HG02938 (cell line): ENCODE measurements around the gene ANKRD34C.
A peak's percentile ranks its signal among the peaks of the same experiment; 100 is the strongest.

Source experiments
- ATAC-seq: cut with Tn5 transposase; IDR thresholded peaks from one replicate; pipeline ENCODE4 v1.9.1; 2021; ENCODE audit warnings: mild to moderate bottlenecking, moderate library complexity; ENCODE audit not compliant: unreplicated experiment

The ANKRD34C gene

DNA sequence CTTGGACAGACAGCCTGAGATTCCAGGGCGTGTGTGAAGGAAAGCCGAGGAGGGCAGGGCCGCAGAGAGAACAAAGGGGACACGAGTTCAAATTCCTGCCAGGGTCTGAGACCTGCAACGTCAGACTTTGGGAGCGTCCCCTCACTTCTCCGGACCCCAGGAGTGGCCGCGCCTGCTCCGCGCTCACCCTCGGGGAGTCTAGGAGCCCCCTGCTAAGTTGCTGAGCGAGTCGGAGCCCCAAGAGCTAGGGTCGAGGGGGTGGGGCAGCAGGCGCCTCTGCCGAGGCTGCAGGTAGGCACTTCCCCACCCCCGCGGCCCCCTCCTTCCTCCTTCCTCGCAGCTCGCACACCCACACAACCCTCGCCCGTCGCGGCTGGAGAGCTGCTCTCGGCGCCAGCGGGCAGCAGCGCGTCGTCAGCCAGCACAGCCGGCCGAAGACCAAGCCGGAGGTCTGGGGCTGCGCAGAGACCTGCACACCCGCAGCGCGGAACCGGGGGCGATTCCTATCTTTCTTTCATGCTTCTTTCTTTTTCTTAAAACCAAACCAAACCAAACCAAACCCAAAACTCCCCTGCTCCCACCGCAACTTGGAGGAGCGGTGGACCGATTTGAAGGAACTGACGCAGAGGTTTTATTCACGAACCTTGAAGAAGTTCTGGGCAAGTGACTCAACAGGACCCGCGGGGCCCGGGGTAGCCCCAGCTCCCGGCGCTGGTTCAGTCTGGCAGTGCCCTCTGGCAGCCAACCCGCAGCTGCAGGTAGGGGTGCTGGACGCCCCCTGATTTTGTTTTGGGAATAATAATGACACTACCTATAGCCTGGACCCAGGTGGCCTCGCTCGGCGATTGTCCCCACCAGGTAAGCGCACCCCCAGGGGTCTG is at the start of gene ANKRD34C:
ANKRD34C (plus strand) TSS at position 352 of the 881 bp plus-strand sequence. CDS start 10,563 bp downstream, outside the sequence.
- no peak for ATAC-seq

DNA sequence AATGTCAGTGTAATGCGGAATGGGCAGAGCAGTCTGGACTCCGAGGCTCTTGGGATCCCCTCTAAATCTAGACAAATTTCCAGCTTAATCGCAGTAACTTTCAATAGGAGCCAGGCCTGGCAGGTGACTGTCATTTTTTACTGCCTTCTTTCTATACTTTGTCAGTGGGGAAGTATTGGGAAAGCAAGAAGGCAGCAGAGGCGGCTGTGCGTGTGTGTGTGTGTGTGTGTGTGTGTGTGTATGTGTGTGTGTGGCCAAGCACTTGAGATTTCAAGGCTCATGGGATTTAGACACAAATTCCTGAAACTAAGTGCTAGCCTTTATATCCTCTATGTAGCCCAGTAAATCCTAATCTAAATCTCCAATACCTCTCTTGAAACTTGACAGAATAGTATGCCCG is 49.3 kb upstream of the ANKRD34C start:
- ATAC-seq, result no peak

DNA sequence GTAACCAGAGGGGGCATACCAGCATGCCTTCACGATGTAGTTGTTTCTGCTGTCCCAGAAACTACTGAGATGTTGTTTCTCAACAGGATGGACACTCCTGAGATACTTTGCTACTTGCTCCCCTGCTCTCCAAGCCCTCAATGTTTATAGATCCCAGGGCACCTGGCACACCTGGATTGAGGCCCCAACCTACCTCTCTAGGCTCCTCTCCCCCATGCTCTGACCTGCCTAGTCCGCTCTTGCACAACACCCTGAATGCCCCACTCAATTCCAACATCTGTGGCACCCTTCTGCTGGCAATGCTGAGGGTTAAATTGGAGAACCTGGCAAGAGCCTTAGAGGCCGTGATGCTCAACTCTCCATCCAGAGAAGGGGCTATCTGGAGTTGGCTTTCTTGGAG is 42.5 kb upstream of the ANKRD34C start:
- ATAC-seq, result no peak

DNA sequence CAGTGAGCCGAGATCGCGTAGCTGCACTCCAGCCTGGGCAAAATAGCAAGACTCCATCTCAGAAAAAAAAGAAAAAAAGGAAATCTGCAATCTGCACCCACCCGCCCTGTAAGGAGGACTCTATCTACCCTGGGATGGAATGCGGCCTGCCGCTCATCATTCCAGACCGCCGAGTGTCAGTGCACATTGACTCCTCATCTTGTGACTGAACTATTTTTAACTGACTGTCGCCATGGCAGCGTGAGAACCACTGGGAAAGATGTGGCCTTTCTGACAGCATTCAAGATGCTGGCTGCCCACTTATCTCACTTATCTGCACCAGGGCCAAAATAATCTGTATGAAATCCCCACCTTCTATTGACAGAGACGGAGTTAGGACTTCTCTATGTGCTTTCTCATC is 38.8 kb upstream of the ANKRD34C start:
- ATAC-seq, result no peak

DNA sequence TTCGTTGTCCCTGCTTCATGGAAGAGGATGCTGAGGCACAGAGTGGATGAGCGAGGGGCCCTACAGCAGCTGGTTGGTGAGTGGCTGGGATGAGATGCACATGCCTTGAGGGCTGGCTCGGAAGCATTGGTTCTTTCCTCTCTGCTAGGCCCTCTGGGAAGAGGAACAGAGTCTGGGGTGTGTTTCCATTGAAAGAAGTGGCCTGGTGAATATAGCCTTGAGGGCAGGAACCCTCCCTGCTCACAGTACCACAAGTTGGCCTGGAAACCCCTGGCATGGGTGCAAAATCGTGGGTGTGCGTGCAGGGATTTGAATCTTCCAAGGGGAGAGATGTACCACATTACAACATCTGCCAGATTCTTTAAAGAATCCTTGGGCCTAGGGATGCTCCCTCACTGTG is 37.6 kb upstream of the ANKRD34C start:
- no peak for ATAC-seq

DNA sequence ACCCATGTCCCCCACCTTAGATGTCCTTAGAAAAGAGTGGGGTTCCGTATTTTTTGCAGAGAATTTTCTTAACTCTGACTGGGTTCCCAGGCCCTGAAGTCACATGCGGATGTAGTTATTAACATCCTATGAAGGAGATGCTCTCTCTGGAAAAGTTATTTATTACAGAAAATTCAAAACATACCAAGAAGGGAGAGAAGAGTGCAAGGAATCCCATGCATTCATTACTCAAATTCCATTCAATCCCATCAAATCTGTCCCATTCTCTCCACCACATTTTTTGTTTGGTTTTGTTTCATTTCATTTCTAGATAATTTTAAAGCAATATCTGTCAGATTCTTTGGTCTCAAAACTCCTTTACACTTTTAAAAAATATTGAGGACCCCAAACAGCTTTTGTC is 34.3 kb upstream of the ANKRD34C start:
- ATAC-seq, result no peak

DNA sequence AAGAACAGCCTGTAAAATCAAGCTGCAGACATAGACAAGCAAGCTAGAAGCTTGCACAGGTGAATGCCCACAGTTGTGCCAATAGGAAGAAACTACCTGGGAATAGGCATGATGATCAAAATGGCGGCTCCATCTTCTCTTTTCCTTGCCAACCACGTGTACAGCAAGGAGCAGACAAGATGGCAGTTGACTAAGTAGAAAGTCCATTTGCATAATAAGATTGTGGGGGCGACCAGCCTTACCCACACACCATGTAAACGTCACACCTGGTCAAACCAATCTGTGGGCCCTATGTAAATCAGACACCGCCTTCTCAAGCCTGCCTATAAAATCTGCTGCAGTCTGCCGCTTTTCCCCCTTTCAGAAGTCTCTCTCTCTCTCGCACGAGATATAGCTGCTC is 25.1 kb upstream of the ANKRD34C start:
- ATAC-seq, result no peak

DNA sequence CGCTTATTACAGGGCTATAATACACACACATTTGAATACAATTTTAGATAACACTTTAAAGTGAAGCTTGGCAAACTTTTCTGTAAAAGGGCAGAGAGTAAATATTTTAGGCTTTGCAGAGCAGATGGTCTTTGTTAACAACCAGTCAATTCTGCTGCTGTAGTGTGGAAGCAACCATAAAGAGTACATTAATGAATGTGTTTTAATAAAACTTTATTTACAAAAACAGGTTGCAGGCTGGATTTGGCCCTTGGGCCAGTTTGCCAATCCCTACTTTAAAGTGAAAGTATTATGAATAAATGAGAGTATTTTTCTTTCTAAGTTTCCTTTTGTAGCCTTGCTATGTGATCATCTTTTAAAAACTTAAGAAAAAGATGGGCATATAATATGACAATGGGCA is 20.7 kb upstream of the ANKRD34C start:
- ATAC-seq, result no peak

DNA sequence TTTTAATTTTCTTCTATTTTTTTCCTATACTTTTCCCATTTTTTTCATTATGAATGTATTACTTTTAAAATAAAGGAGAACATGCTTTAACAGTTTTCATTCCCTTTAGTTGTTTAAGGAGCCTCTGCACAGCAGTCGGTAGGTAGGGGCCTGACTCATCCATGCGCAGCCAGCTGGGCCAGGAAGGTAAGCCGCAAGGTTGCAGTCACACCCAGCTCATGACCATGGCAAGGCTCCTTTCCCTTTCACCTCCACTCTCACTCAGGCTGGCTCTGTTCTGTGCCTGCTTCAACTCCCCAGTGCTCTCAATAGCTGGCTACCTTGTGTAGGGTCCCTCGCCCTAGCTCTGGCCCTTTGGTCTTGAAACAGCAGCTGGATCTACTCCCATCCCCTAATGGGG is 17.4 kb upstream of the ANKRD34C start:
- no peak for ATAC-seq

DNA sequence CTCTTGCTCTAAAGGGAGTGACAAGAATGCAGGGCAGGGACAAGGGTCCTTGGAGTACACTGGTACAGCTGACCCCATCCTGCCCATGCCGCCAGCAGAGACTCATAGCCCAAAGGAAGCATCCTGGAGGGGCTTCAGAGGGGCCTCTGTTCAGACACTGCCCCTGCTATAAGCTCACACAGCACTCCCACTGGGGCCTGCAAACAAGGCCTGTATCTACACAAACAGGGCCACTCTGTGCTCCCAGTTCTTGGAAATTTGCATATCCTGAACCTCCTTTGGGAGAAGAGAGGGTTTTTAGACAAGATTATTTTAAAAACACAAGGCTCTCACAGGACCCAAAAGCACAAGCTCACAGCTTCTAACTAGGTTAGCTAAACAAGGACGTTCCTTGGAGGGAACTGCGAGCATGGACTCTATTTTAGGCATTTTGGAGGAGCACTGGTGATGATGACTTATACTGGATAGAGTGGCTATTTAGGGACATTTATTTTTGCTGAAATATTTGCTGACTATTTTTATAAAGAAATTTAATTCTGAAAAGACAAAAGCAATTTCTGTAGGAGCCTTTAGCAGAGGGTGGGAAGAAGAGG is 16.4 kb upstream of the ANKRD34C start:
- no peak for ATAC-seq

DNA sequence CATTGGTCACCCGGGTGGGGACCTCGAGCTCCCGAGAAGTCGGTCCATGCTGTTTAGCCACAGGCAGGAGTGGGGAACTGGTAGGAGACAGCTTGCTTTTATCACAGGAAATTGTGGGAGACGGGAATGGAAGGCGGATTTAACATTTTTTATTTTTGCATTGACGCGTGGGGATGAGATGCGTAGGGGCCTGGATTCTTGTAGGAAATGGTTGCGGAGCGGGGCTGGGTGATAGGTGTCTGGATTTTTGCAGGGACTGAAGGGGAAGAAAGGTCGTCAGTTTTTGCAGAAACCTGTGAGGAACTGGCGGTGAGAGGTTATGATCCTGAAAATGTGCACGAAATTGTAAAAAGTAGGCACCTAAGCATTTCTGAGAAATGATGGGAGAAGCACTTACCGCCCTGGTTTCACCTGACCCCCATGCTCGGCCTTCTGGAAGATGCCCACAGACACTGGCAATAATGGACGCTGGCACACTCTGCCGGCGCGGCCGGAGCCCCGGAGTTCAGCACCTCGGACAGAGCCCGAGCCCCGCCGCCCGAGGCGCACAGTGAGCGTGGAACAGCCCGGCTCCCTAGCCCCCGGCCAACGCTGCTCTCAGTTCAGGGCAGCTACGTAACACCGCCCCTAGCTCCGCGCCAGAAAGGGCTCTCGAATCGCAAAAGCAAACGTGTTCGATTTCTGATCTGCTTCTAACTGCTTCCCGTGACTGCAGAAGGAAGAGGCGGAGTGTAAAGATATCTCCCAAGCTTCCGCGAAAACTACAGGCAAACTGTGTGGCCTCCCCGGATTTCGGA is 928 bp downstream of the ANKRD34C start:
- no peak for ATAC-seq

DNA sequence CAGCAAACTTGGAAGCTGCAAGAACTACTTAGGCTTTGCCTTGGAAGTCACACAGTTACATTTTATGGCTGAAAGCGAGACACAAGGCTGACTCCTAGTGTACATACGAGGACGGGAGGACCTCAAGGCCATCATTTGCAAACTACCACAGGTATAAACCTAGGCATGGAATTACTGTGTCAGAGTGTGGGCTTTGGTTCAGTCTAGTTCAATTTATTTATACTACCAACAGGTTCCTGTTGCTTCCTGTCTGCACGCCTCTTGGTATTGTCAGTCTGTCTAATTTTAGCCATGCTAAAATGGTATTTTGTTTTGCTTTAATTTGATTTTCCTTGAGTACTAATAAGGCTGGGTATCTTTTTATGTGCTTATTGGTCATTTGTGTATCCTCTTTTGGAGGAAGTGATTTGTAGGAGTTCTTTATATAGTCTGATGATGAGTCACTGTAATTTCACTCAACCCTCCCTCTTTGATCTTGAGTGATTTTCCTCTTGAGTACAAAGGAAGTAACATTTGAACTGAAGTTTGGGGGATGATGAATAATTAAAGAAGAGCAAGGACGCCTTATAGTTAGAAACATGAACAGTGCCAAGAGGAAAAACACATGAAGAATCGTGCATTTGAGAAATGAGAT is 8.2 kb downstream of the ANKRD34C start:
- ATAC-seq, result no peak

DNA sequence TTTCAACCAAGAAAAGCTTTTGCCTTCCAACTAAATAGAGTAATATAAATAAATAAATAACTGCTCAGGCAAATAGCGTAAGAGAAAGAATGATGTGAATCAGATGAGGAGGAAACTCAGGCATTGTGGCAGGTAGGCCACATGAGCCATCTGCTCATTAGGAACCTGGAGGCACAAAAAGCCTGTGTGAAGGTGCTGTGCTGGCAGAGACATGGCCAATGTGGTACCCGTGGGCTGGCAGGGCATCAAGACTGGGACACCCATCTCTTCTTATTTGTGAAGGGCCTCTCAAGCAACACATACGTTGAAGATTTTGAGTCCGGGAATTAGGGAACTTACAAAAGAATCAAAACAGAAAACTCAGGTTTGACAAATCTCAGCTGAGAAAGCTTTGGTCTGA is 9.5 kb downstream of the ANKRD34C start:
- no peak for ATAC-seq

DNA sequence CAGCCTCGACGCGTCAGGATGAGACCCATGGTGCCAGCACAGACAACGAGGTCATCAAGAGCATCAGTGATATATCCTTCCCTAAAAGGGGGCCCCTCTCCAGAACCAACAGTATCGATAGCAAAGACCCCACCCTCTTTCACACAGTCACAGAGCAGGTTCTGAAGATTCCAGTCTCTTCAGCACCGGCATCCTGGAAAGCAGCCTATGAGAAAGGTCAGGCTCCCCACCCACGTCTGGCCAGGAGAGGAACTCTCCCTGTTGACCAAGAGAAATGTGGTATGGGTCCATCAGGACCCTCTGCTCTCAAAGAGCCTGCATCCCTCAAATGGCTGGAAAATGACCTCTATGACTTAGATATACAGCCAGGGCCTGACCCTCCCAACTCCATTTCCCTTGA is 11.6 kb downstream of the ANKRD34C start:
- ATAC-seq, result no peak

DNA sequence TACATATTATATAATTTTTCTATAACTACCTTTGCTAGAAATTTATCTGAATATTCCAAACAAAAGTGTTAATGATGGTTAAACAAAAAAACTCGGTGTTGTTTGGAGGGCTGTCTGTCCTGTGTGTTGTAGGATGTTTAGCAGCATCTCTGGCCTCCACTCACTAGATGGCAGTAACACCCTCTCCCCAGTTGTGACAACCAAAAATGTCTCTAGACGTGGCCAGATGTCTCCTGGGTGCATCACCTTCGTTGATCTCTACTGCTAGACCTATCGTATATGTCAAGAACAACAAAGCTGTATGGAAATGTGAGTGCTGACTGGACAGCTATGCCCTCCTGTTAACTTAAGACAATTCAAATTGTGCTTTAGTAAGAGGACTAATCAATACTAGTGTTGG is 14.1 kb downstream of the ANKRD34C start:
- no peak for ATAC-seq

DNA sequence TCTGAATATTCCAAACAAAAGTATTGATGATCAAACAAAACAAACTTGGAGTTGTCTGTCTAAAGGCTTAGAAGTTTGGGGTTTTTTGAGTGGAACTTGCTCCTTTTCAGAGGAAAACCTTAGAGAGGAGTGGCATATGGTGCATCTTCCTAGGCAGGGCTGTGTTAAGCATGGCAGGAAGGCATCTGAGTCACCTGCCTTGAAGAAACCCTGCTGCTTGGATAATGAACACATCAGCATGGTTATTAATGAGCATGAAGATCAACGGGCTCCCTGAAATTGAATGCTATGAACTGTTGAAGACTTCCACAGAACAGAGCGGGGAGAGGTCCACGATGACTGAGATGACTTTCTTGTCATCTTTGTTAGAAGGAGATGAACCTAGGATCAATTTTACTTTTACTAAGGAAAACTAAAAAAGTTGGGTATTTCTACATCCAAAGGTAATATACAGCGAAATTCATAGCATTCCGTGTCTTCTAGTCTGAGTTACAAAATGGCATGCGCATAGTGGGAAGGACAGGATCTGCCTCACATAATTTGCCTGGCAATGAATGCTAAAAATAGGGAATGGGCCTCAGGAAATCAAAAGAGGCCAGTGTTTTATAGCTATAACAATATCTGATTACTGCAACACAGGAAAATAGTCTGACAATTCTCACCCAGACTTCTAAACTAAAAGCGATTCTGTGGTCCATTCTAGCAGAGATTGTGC is 16.8 kb downstream of the ANKRD34C start:
- no peak for ATAC-seq

DNA sequence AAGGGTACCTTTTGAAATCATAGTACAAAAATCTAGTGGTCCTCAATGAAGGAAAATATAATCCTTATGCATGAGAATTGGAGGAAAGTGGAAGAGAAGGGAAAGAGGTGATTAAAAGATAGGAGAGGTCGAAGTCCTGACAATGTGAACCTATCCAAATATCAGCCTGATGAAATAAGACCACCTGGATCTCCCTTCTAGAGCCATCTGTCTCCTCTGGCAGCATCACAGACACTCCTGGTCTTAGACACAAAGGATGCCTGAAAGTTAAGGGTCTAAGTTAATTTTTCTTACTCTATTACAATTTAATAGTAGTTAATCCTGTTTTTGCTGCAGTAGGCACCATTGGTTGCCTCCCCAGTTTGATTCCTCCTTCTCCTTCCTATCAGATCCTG is 17.3 kb downstream of the ANKRD34C start:
- no peak for ATAC-seq

DNA sequence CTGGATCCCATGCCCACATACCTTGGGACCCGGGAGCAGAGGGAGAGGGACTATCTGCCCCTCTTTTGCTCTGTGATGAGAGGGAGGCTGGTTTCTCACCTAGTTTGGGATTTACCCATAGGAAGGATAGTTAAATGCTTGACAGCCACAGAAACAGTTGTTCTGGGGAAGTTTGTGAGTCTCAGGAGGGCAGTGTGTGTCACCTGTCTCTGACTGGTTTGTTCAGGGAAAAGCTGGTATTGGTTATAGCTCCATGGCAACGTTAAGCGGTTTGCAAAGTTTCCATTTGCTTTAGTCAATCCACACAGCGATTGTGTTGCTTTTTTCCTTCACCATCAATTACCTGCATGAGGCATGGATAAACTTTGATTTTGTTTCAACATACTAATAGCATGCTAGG is 24.7 kb downstream of the ANKRD34C start:
- no peak for ATAC-seq

DNA sequence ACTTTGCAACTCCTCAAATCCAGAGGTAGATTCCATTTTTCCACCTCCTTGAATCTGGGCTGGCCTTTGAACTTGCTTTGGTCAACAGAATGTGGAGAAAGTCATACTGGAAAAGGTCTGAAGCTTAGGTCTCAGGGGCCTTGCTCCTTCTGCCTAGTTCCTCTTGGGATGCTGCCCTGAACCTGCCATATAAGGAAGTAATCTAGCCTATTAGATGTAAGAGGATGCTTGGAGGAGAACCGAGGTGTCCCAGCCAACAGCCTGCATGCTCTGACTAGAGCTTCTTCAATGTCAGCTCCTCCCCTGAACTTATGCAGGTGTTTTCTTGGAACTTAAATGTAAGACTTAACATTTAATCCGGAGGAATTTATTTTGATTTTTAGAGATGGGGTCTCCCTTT is 26.4 kb downstream of the ANKRD34C start:
- no peak for ATAC-seq

DNA sequence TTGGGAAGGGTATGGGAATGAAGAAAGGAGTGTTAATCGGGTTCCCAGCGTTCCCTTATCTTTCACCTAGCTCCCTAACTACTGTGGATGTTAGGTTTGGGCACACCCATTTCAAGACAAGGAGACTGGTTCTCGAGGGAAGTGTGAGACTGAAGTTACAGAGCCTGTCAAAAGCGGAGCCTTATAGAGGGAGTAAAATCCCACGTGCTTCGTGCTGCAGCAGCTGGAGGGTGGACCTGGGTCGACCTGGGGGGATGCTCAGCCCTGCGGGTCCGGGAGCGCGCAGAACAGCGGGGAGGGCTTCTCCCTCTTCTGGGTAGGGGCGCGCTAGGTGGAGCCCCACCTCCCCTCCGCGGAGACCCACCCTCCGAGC is 28.1 kb downstream of the ANKRD34C start:
- peak; percentile 34 for ATAC-seq
